Lower leg skin (tissue), 4 donors: ENCODE data around the gene PFDN1. TPM values are rescaled to one million over a fixed set of nuclear protein-coding genes. Genes with fewer than 3 reads are reported as not detected.

Source experiments
- DNase-seq, 2 donors: peaks; one replicate each; pipeline ENCODE4 v3.0.0-alpha.2; 2019; ENCODE audit warnings: low spot score in 2 of 2
- H3K4me3 ChIP-seq: fragments of 200-600 bp; sonication (generic); 2 replicates; pipeline ENCODE4 v1.5.1; 2017; ENCODE audit warnings: mild to moderate bottlenecking, low read depth; ENCODE audit not compliant: poor library complexity, severe bottlenecking
- CTCF ChIP-seq, 3 donors: fragments of 450-650 bp; IDR thresholded peaks; one replicate each; pipeline ENCODE4 v1.5.1; 2016; ENCODE audit warnings: antibody characterized with exemption in 3 of 3, mild to moderate bottlenecking in 3 of 3, moderate library complexity in 2 of 3
- POLR2A ChIP-seq, 2 donors: fragments of 450-650 bp; IDR thresholded peaks; one replicate each; pipeline ENCODE4 v1.6.1; 2016 to 2017; ENCODE audit warnings: antibody characterized with exemption in 2 of 2, mild to moderate bottlenecking in 1 of 2, moderate library complexity in 1 of 2
- WGBS, 2 donors: methylation state at CpG; one replicate each; pipeline ENCODE4 v1.1.5; 2018; 5-methylcytosine and 5-hydroxymethylcytosine counted together
- intact Hi-C: fragments of 100-400 bp; cut with DNase I; formaldehyde crosslinking; loops from one replicate; pipeline ENCODE4 v1.15.0; 2023; ENCODE audit warnings: low total_unique reads
- total RNA-seq, 4 donors: library from RNA; depleted of rRNA; stranded (reverse); fragments of >200 nt; gene quantifications; one replicate each; pipeline ENCODE4 v1.1.0, GENCODE V29; 2016

PFDN1 gene
- total RNA-seq, 4 donors from 2014 or later = 43.3 to 78.6 (median 59.7) TPM

- 81 to 92% methylated on average over 3 of the region's 3 CpGs for WGBS, 2 donors
- H3K4me3 ChIP-seq = no peak overlapping the region
- TF ChIP-seq CTCF (IDR thresholded peaks at IDR 0.05) (no peak), POLR2A (IDR thresholded peaks at IDR 0.05) (no peak)
- intact Hi-C loops = no loop called here
- no peak for DNase-seq
These were observed 79.3 kb downstream of the PFDN1 start for GRCh38 chr5:140223567-140223966.

GRCh38 chr5:140222416-140222815 is 80.5 kb downstream of the PFDN1 start:
- H3K4me3 ChIP-seq = no peak overlapping the region
- TF ChIP-seq POLR2A (IDR thresholded peaks at IDR 0.05) (no peak), CTCF (IDR thresholded peaks at IDR 0.05) (no peak)
- intact Hi-C loops = no loop called here
- DNase-seq = no peak
- WGBS, 2 donors = 85 to 94% methylated on average over 1 of the region's 1 CpG

GRCh38 chr5:140221697-140222223 is 81.1 kb downstream of the PFDN1 start:
- TF ChIP-seq POLR2A (IDR thresholded peaks at IDR 0.05) (no peak), CTCF (IDR thresholded peaks at IDR 0.05) (no peak)
- no peak for DNase-seq
- intact Hi-C loops = no loop called here
- WGBS, 2 donors = 76 to 82% methylated on average over 5 of the region's 5 CpGs
- H3K4me3 ChIP-seq = no peak overlapping the region

GRCh38 chr5:140220698-140221064 is 82.2 kb downstream of the PFDN1 start:
- DNase-seq = no peak
- WGBS, 2 donors = 65 to 75% methylated on average over 1 of the region's 1 CpG
- no peak for TF ChIP-seq CTCF (IDR thresholded peaks at IDR 0.05)
- no peak for TF ChIP-seq POLR2A (IDR thresholded peaks at IDR 0.05)
- H3K4me3 ChIP-seq = no peak overlapping the region
- intact Hi-C loops = no loop called here

GRCh38 chr5:140220032-140220697 is 82.7 kb downstream of the PFDN1 start:
- intact Hi-C loops = no loop called here
- DNase-seq = no peak
- 84 to 89% methylated on average over 3 of the region's 3 CpGs for WGBS, 2 donors
- TF ChIP-seq POLR2A (IDR thresholded peaks at IDR 0.05) = no peak
- H3K4me3 ChIP-seq = no peak overlapping the region

- no peak for DNase-seq
- TF ChIP-seq POLR2A (IDR thresholded peaks at IDR 0.05) (no peak), CTCF (IDR thresholded peaks at IDR 0.05) (no peak)
- H3K4me3 ChIP-seq = no peak overlapping the region
- 57 to 66% methylated on average over 9 of the region's 9 CpGs for WGBS, 2 donors
- intact Hi-C loops = no loop called here
These were observed 83.6 kb downstream of the PFDN1 start for GRCh38 chr5:140219068-140219991.
